IPS DF 19.7 (cell line): ENCODE measurements around the gene GPR12.

ENCODE experiments used
- DNase-seq: peaks from one replicate; pipeline ENCODE4 v3.0.0-alpha.2; 2013; ENCODE audit warnings: low read depth, low spot score

The GPR12 gene

GRCh38 chr13:26705536-26705935 is 55.0 kb downstream of the GPR12 start:
- DNase-seq = no peak
